ENCODE measurements around the gene ITGB1.
"Not testable (repeated sequence)": the region's sequence is repeated elsewhere in the genome, so short reads cannot be mapped to it uniquely, and the experiment has no call there.

The ITGB1 gene

GRCh38 chr10:32938554-32939061 is 19.4 kb downstream of the ITGB1 start:
- DNase-seq (ENCODE audit: low spot score) (no peak), FAIRE-seq (no peak)

- peak; percentile 33 for DNase-seq (ENCODE audit: low spot score)
- FAIRE-seq = no peak
These were observed 20.1 kb downstream of the ITGB1 start for GRCh38 chr10:32937911-32938424.

GRCh38 chr10:32932225-32932729 is 25.8 kb downstream of the ITGB1 start:
- DNase-seq (ENCODE audit: low spot score) (no peak), FAIRE-seq (peak; percentile 55)

- FAIRE-seq = no peak
These were observed 26.4 kb downstream of the ITGB1 start for GRCh38 chr10:32931593-32931992.

GRCh38 chr10:32930036-32930435 is 28.0 kb downstream of the ITGB1 start:
- no peak for DNase-seq (ENCODE audit: low spot score)
- FAIRE-seq = no peak

More at GRCh38 chr10:32931593-32931992, 26.4 kb downstream of the ITGB1 start:
- DNase-seq (ENCODE audit: low spot score) = no peak

GRCh38 chr10:32929634-32930033 is 28.4 kb downstream of the ITGB1 start:
- peak; percentile 74 for DNase-seq (ENCODE audit: low spot score)
- peak; percentile 94 for FAIRE-seq

GRCh38 chr10:32927750-32928149 is 30.3 kb downstream of the ITGB1 start:
- no peak for FAIRE-seq

GRCh38 chr10:32923849-32924248 is 34.2 kb downstream of the ITGB1 start:
- DNase-seq (ENCODE audit: low spot score) (no peak), FAIRE-seq (no peak)

More at GRCh38 chr10:32927750-32928149, 30.3 kb downstream of the ITGB1 start:
- no peak for DNase-seq (ENCODE audit: low spot score)

- DNase-seq (ENCODE audit: low spot score) (no peak), FAIRE-seq (no peak)
These were observed 34.9 kb downstream of the ITGB1 start for GRCh38 chr10:32923134-32923533.

- DNase-seq (ENCODE audit: low spot score) = no peak
- no peak for FAIRE-seq
These were observed 35.9 kb downstream of the ITGB1 start for GRCh38 chr10:32922170-32922569.

- FAIRE-seq; DNase-seq (ENCODE audit: low spot score): not testable (repeated sequence)
These were observed 40.2 kb downstream of the ITGB1 start for GRCh38 chr10:32917817-32918216.

- FAIRE-seq (no peak), DNase-seq (ENCODE audit: low spot score) (no peak)
These were observed 46.6 kb downstream of the ITGB1 start for GRCh38 chr10:32911285-32912016.

GRCh38 chr10:32909970-32910369 is 48.1 kb downstream of the ITGB1 start:
- not testable (repeated sequence) for DNase-seq (ENCODE audit: low spot score); FAIRE-seq

GRCh38 chr10:32909456-32909855 is 48.6 kb downstream of the ITGB1 start:
- DNase-seq (ENCODE audit: low spot score) (no peak), FAIRE-seq (no peak)

GRCh38 chr10:32906595-32906994 is 51.4 kb downstream of the ITGB1 start:
- DNase-seq (ENCODE audit: low spot score) = no peak
- FAIRE-seq = no peak

- DNase-seq (ENCODE audit: low spot score) = no peak
- FAIRE-seq = no peak
These were observed 52.6 kb downstream of the ITGB1 start for GRCh38 chr10:32905466-32905865.

GRCh38 chr10:32901815-32902214 is 56.2 kb downstream of the ITGB1 start:
- no peak for FAIRE-seq

GRCh38 chr10:32895200-32895968 is 62.6 kb downstream of the ITGB1 start:
- not testable (repeated sequence) for FAIRE-seq; DNase-seq (ENCODE audit: low spot score)

More at GRCh38 chr10:32901815-32902214, 56.2 kb downstream of the ITGB1 start:
- no peak for DNase-seq (ENCODE audit: low spot score)

GRCh38 chr10:32893916-32894664 is 63.9 kb downstream of the ITGB1 start:
- no peak for FAIRE-seq

GRCh38 chr10:32893434-32893833 is 64.6 kb downstream of the ITGB1 start:
- DNase-seq (ENCODE audit: low spot score) = no peak
- FAIRE-seq = no peak

More at GRCh38 chr10:32893916-32894664, 63.9 kb downstream of the ITGB1 start:
- no peak for DNase-seq (ENCODE audit: low spot score)

GRCh38 chr10:32891261-32891660 is 66.8 kb downstream of the ITGB1 start:
- FAIRE-seq = no peak
- no peak for DNase-seq (ENCODE audit: low spot score)
